ENCODE data around the gene RNU6-8. TPM values are rescaled to one million over a fixed set of nuclear protein-coding genes. Genes with fewer than 3 reads are reported as not detected.

The RNU6-8 gene
- total RNA-seq, 1 donor from 2014 or later = not detected

- H3K4me1 Mint-ChIP-seq (ENCODE audit: low read depth) = peaks cover 14% of the 10 kb centered on the region
- H3K27ac Mint-ChIP-seq = peak overlapping the region; percentile 69
- no peak for DNase-seq (ENCODE audit: low spot score, unreplicated experiment)
- no peaks in the 10 kb centered on the region for H3K9me3 Mint-ChIP-seq (ENCODE audit: low read depth)
- no peaks in the 10 kb centered on the region for H3K36me3 Mint-ChIP-seq (ENCODE audit: insufficient read depth)
- H3K27me3 Mint-ChIP-seq = no peaks in the 10 kb centered on the region
- no peak for TF ChIP-seq CTCF (IDR thresholded peaks at IDR 0.05; ENCODE audit: unreplicated experiment)
- H3K4me3 Mint-ChIP-seq (ENCODE audit: low read depth) = no peak overlapping the region
Observed at GRCh38 chr14:32206552-32206951, 3.5 kb upstream of the RNU6-8 start.

GRCh38 chr14:32205984-32206383, 2.9 kb upstream of the RNU6-8 start:
- no peak for DNase-seq (ENCODE audit: low spot score, unreplicated experiment)
- Mint-ChIP-seq H3K9me3 (ENCODE audit: low read depth) (no peaks in the 10 kb centered on the region), H3K27me3 (no peaks in the 10 kb centered on the region), H3K36me3 (ENCODE audit: insufficient read depth) (no peaks in the 10 kb centered on the region), H3K27ac (peak overlapping the region; percentile 69), H3K4me3 (ENCODE audit: low read depth) (no peak overlapping the region), H3K4me1 (ENCODE audit: low read depth) (peaks cover 14% of the 10 kb centered on the region)
- TF ChIP-seq CTCF (IDR thresholded peaks at IDR 0.05; ENCODE audit: unreplicated experiment) = no peak

GRCh38 chr14:32205554-32205953, 2.5 kb upstream of the RNU6-8 start:
- no peak for DNase-seq (ENCODE audit: low spot score, unreplicated experiment)
- H3K9me3 Mint-ChIP-seq (ENCODE audit: low read depth) = no peaks in the 10 kb centered on the region
- no peaks in the 10 kb centered on the region for H3K36me3 Mint-ChIP-seq (ENCODE audit: insufficient read depth)
- H3K27me3 Mint-ChIP-seq = no peaks in the 10 kb centered on the region
- peaks cover 16% of the 10 kb centered on the region for H3K4me1 Mint-ChIP-seq (ENCODE audit: low read depth)
- no peak for TF ChIP-seq CTCF (IDR thresholded peaks at IDR 0.05; ENCODE audit: unreplicated experiment)
- no peak overlapping the region for H3K4me3 Mint-ChIP-seq (ENCODE audit: low read depth)
- H3K27ac Mint-ChIP-seq = no peak overlapping the region

- TF ChIP-seq CTCF (IDR thresholded peaks at IDR 0.05; ENCODE audit: unreplicated experiment) = no peak
- H3K27ac Mint-ChIP-seq = peak overlapping the region; percentile 100
- peaks cover 18% of the 10 kb centered on the region for H3K4me1 Mint-ChIP-seq (ENCODE audit: low read depth)
- H3K9me3 Mint-ChIP-seq (ENCODE audit: low read depth) = no peaks in the 10 kb centered on the region
- H3K4me3 Mint-ChIP-seq (ENCODE audit: low read depth) = peak overlapping the region; percentile 86
- no peak for DNase-seq (ENCODE audit: low spot score, unreplicated experiment)
- no peaks in the 10 kb centered on the region for H3K27me3 Mint-ChIP-seq
- no peaks in the 10 kb centered on the region for H3K36me3 Mint-ChIP-seq (ENCODE audit: insufficient read depth)
Observed at GRCh38 chr14:32203928-32204357, 874 bp upstream of the RNU6-8 start.

GRCh38 chr14:32202491-32202997, 525 bp downstream of the RNU6-8 start:
- Mint-ChIP-seq H3K27me3 (no peaks in the 10 kb centered on the region), H3K9me3 (ENCODE audit: low read depth) (no peaks in the 10 kb centered on the region), H3K36me3 (ENCODE audit: insufficient read depth) (no peaks in the 10 kb centered on the region), H3K4me1 (ENCODE audit: low read depth) (peaks cover 18% of the 10 kb centered on the region), H3K4me3 (ENCODE audit: low read depth) (peak overlapping the region; percentile 86), H3K27ac (peak overlapping the region; percentile 100)
- DNase-seq (ENCODE audit: low spot score, unreplicated experiment) = no peak
- no peak for TF ChIP-seq CTCF (IDR thresholded peaks at IDR 0.05; ENCODE audit: unreplicated experiment)

All from progenitor cell of endocrine pancreas (in vitro differentiated cells).